OCI-LY7 (cell line): ENCODE results near the gene SIRPB1. TPM values are rescaled to one million over a fixed set of nuclear protein-coding genes. Genes with fewer than 3 reads are reported as not detected.
"Not testable (repeated sequence)": the region's sequence is repeated elsewhere in the genome, so short reads cannot be mapped to it uniquely, and the experiment has no call there.

ENCODE experiments used
- BruUV-seq: library from RNA; stranded (reverse); fragments of 400-500 nt; replicated peaks from 2 replicates; lab custom pipeline; 2021; lab: Mats Ljungman, UMichigan
- CTCF ChIA-PET: fragments of 300-600 bp; sonication (Branson Sonifier 250); formaldehyde crosslinking; loops from one replicate; lab custom pipeline; 2022; ENCODE audit warnings: antibody characterized with exemption; ENCODE audit not compliant: unreplicated experiment; lab: Charles Lee
- POLR2A ChIA-PET: fragments of 300-600 bp; sonication (Branson Sonifier 250); formaldehyde crosslinking; loops from one replicate; lab custom pipeline; 2022; ENCODE audit warnings: antibody characterized with exemption; lab: Charles Lee
- DNase-seq: peaks from one replicate; pipeline ENCODE4 v3.0.0-alpha.2; 2015; ENCODE audit warnings: low spot score
- H2AFZ ChIP-seq: fragments of 200-600 bp; sonication (generic), shearing (Covaris generic); 2 replicates; pipeline ENCODE4 v1.6.1; 2014; ENCODE audit warnings: mild to moderate bottlenecking, antibody characterized with exemption, low read length, moderate library complexity
- H3K27ac ChIP-seq: fragments of 200-600 bp; sonication (generic); 2 replicates; pipeline ENCODE4 v1.5.1; 2014; ENCODE audit warnings: mixed run types, low read depth, mild to moderate bottlenecking, moderate library complexity, low read length, inconsistent platforms; ENCODE audit not compliant: poor library complexity, severe bottlenecking
- H3K36me3 ChIP-seq: fragments of 200-600 bp; sonication (generic); 2 replicates; pipeline ENCODE4 v1.6.1; 2014; ENCODE audit warnings: mild to moderate bottlenecking, antibody characterized with exemption, low read length, moderate library complexity, mixed read lengths; ENCODE audit not compliant: insufficient read depth
- H3K4me1 ChIP-seq: fragments of 200-600 bp; sonication (generic); 2 replicates; pipeline ENCODE4 v1.5.1; 2014; ENCODE audit warnings: mild to moderate bottlenecking, low read length; ENCODE audit not compliant: insufficient read depth, poor library complexity, severe bottlenecking
- H3K4me2 ChIP-seq: fragments of 200-600 bp; sonication (generic); 2 replicates; pipeline ENCODE4 v1.6.1; 2014; ENCODE audit warnings: mild to moderate bottlenecking, low read length
- H3K4me3 ChIP-seq: fragments of 200-600 bp; sonication (generic); 2 replicates; pipeline ENCODE4 v1.5.1; 2014; ENCODE audit warnings: mild to moderate bottlenecking, low read depth, low read length; ENCODE audit not compliant: poor library complexity, severe bottlenecking
- H3K79me2 ChIP-seq: fragments of 200-600 bp; sonication (generic); 2 replicates; pipeline ENCODE4 v1.6.1; 2016; ENCODE audit warnings: low read depth, mild to moderate bottlenecking, low read length, moderate library complexity, mixed read lengths; ENCODE audit not compliant: insufficient read depth
- H3K9me2 ChIP-seq: fragments of 200-600 bp; sonication (generic); 2 replicates; pipeline ENCODE4 v1.6.1; 2016; ENCODE audit warnings: mild to moderate bottlenecking, low read length, mixed read lengths; ENCODE audit not compliant: insufficient read depth
- H3K9me3 ChIP-seq: fragments of 200-600 bp; sonication (generic); 2 replicates; pipeline ENCODE4 v1.6.1; 2014; ENCODE audit warnings: mild to moderate bottlenecking, mixed run types, low read length, mixed read lengths
- H4K20me1 ChIP-seq: fragments of 200-600 bp; sonication (generic); 2 replicates; pipeline ENCODE4 v1.6.1; 2014; ENCODE audit warnings: mild to moderate bottlenecking, antibody characterized with exemption, low read length, moderate library complexity, mixed read lengths; ENCODE audit not compliant: insufficient read depth
- EZH2phosphoT487 ChIP-seq: fragments of 200-600 bp; sonication (generic); IDR thresholded peaks from 2 replicates; pipeline ENCODE4 v1.6.1; 2018; ENCODE audit warnings: low read depth, borderline replicate concordance, mild to moderate bottlenecking, mixed run types, antibody characterized with exemption, low read length, moderate library complexity, mixed read lengths
- intact Hi-C: fragments of 100-400 bp; cut with micrococcal nuclease; formaldehyde crosslinking; loops from one replicate; pipeline ENCODE4 v1.10.0; 2022; ENCODE audit not compliant: unreplicated experiment
- total RNA-seq, 2 experiments: library from RNA; depleted of rRNA in 1 of 2; stranded (reverse); fragments of >200 nt in 1 of 2; shearing (Covaris generic) in 1 of 2; gene quantifications; 2 replicates each; pipeline ENCODE4 v1.2.3, GENCODE V29; 2014 to 2022
- TF ChIP-seq, protein P1 (sequence below): fragments of 200-600 bp; sonication (generic); conservative IDR thresholded peaks from 2 replicates; pipeline ENCODE4 v1.5.1; 2014; ENCODE audit warnings: mild to moderate bottlenecking, antibody characterized with exemption, low read length, moderate library complexity, mixed read lengths

SIRPB1 gene
- total RNA-seq, 2 experiments from 2014 or later = not detected

DNA sequence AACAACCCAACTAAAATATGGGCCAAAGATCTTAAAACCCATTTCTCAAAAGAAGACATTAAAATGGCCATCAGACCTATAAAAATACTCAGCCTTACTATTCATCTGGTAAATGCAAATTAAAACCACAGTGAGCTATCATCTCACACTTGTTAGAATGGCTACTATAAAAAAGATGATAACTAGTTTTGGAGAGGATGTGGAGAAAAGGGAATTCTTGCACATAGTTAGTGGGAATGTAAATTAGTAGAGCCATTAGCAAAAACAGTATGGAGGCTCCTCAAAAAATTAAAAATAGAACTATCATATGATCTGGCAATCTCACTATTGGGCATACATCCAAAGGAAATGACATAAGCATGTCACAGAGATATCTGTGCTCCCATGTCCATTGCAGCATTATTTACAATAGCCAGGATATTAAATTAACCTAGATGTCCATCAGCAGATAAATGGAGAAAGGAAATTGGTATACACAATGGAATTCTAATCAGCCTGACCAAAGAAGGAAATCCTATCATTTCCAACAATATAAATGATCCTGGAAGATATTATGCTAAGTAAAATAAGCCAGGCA is 2.9 kb downstream of the SIRPB1 start:
- no peak for DNase-seq
- H2AFZ ChIP-seq = no peak overlapping the region
- intact Hi-C loops = no loop called here
- H3K4me3 ChIP-seq = no peak overlapping the region
- H3K4me2 ChIP-seq = no peak overlapping the region
- ChIA-PET POLR2A (no interaction called here), CTCF (no interaction called here)
- no peaks in the 10 kb centered on the region for H3K36me3 ChIP-seq
- H3K4me1 ChIP-seq = no peaks in the 10 kb centered on the region
- no peaks in the 10 kb centered on the region for H3K9me2 ChIP-seq
- no TSS peak for BruUV-seq
- no peaks in the 10 kb centered on the region for H3K9me3 ChIP-seq
- H3K27ac ChIP-seq = no peak overlapping the region
- no peaks in the 10 kb centered on the region for H4K20me1 ChIP-seq
- no peaks in the 10 kb centered on the region for H3K79me2 ChIP-seq
- TF ChIP-seq, protein P1, sequence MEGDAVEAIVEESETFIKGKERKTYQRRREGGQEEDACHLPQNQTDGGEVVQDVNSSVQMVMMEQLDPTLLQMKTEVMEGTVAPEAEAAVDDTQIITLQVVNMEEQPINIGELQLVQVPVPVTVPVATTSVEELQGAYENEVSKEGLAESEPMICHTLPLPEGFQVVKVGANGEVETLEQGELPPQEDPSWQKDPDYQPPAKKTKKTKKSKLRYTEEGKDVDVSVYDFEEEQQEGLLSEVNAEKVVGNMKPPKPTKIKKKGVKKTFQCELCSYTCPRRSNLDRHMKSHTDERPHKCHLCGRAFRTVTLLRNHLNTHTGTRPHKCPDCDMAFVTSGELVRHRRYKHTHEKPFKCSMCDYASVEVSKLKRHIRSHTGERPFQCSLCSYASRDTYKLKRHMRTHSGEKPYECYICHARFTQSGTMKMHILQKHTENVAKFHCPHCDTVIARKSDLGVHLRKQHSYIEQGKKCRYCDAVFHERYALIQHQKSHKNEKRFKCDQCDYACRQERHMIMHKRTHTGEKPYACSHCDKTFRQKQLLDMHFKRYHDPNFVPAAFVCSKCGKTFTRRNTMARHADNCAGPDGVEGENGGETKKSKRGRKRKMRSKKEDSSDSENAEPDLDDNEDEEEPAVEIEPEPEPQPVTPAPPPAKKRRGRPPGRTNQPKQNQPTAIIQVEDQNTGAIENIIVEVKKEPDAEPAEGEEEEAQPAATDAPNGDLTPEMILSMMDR = no peak
- no peak for TF ChIP-seq EZH2phosphoT487

DNA sequence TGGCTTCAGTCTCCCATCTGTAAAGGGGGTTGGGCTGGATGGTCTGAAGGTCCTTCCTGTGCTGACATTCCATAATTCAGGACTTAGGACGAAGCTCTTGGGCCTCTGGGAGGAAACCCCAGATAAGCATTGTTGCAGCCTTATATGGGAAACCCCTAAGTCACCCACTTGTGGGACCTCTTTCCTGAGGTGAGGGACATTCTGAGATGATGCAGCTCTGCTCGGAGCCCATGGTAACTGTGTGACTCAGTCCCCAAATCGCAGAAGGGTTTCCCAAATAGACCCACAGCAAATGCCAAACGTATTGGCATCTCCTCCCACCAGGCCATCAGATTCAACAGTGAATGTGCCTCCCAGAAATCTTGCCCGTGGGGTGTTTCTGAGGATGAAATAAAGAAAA is 9.4 kb downstream of the SIRPB1 start:
- H3K79me2 ChIP-seq, H3K9me2 ChIP-seq, CTCF ChIA-PET, H3K4me2 ChIP-seq, H3K9me3 ChIP-seq, H3K27ac ChIP-seq, intact Hi-C loops, H2AFZ ChIP-seq, H3K4me1 ChIP-seq, H3K4me3 ChIP-seq, POLR2A ChIA-PET, DNase-seq, H4K20me1 ChIP-seq, H3K36me3 ChIP-seq, BruUV-seq: not testable (repeated sequence)

- H3K9me3 ChIP-seq, H3K27ac ChIP-seq, POLR2A ChIA-PET, H2AFZ ChIP-seq, H3K9me2 ChIP-seq, H3K4me3 ChIP-seq, H3K36me3 ChIP-seq, H4K20me1 ChIP-seq, CTCF ChIA-PET, H3K4me1 ChIP-seq, H3K4me2 ChIP-seq, DNase-seq, H3K79me2 ChIP-seq, BruUV-seq, intact Hi-C loops: not testable (repeated sequence)
Observed at GRCh38 chr20:1608678-1609347, 11.0 kb downstream of the SIRPB1 start.
